ENCODE data around the gene EZR. TPM values are rescaled to one million over a fixed set of nuclear protein-coding genes. Genes with fewer than 3 reads are reported as not detected.

EZR gene
- total and polyA plus RNA-seq, 4 experiments from 2014 or later: 260 to 277 (median 266) TPM

GRCh38 chr6:158808442-158808833, 10.7 kb downstream of the EZR start:
- Mint-ChIP-seq H3K27ac (peak overlapping the region; percentile 81 to 96 (median 88)), H3K36me3 (peaks cover 60 to 72% of the 10 kb centered on the region in 2 donors), H3K4me3 (peak overlapping the region in 7 of 8 donors; percentile 45 to 80 (median 63)), H3K9me3 (peaks cover 0 to 2% (median 0%) of the 10 kb centered on the region in 8 donors), H3K27me3 (no peaks in the 10 kb centered on the region), H3K4me1 (peaks cover 86 to 99% (median 93%) of the 10 kb centered on the region in 4 donors)
- no peak for DNase-seq
- H3K9me3 ChIP-seq (ENCODE audit: control insufficient read depth in 1 of 2, low read length in 2 of 2): no peaks in the 10 kb centered on the region
- peak overlapping the region; percentile 3 for H3K27ac ChIP-seq (ENCODE audit: low read depth, low read length)
- H3K4me3 ChIP-seq (ENCODE audit: low read length in 2 of 2): no peak overlapping the region
- intact Hi-C loops (cut with micrococcal nuclease): no loop called here
- peaks cover 17% of the 10 kb centered on the region for H3K36me3 ChIP-seq (ENCODE audit: insufficient read depth, low read length)
- H3K27me3 ChIP-seq (ENCODE audit: insufficient read depth, low read length): no peaks in the 10 kb centered on the region
- ChIA-PET POLR2A (ENCODE audit: partially characterized antibody) (interaction anchor here (0.9 to 5.3 kb wide), 12 partner anchors 8 to 299 kb away, joined by 3 to 58 read pairs (median 9); partner anchors contain the start of gene EZR), CTCF (ENCODE audit: partially characterized antibody) (interaction anchor here (1.1 to 2.0 kb wide), 6 partner anchors 12 to 164 kb away, joined by 3 to 7 read pairs (median 3); no protein-coding TSS in a partner anchor)
- peaks cover 99% of the 10 kb centered on the region for H3K4me1 ChIP-seq (ENCODE audit: insufficient read depth, low read length)

- POLR2A ChIA-PET (ENCODE audit: partially characterized antibody): interaction anchor here (0.5 to 5.3 kb wide), 13 partner anchors 8 to 255 kb away, joined by 3 to 58 read pairs (median 7); partner anchors contain the start of gene EZR
- peaks cover 98% of the 10 kb centered on the region for H3K4me1 ChIP-seq (ENCODE audit: insufficient read depth, low read length)
- Mint-ChIP-seq H3K4me1 (peaks cover 81 to 98% (median 90%) of the 10 kb centered on the region in 4 donors), H3K27me3 (no peaks in the 10 kb centered on the region), H3K4me3 (peak overlapping the region; percentile 27 to 80 (median 46)), H3K27ac (peak overlapping the region; percentile 81 to 96 (median 88)), H3K36me3 (peaks cover 55 to 65% of the 10 kb centered on the region in 2 donors), H3K9me3 (peaks cover 0 to 2% (median 0%) of the 10 kb centered on the region in 8 donors)
- no peaks in the 10 kb centered on the region for H3K27me3 ChIP-seq (ENCODE audit: insufficient read depth, low read length)
- no peaks in the 10 kb centered on the region for H3K9me3 ChIP-seq (ENCODE audit: control insufficient read depth in 1 of 2, low read length in 2 of 2)
- peaks cover 16% of the 10 kb centered on the region for H3K36me3 ChIP-seq (ENCODE audit: insufficient read depth, low read length)
- DNase-seq: peak in 1 of 5 donors; percentile 13
- intact Hi-C loops (cut with micrococcal nuclease): no loop called here
- CTCF ChIA-PET (ENCODE audit: partially characterized antibody): interaction anchor here (1.1 to 2.0 kb wide), 5 partner anchors 12 to 163 kb away, joined by 3 to 7 read pairs (median 3); no protein-coding TSS in a partner anchor
- peak overlapping the region; percentile 3 for H3K27ac ChIP-seq (ENCODE audit: low read depth, low read length)
- H3K4me3 ChIP-seq (ENCODE audit: low read length in 2 of 2): no peak overlapping the region
These were observed 11.4 kb downstream of the EZR start for GRCh38 chr6:158807515-158808441.

GRCh38 chr6:158805698-158806377, 13.3 kb downstream of the EZR start:
- Histone ChIP-seq H3K36me3 (ENCODE audit: insufficient read depth, low read length) (peaks cover 13% of the 10 kb centered on the region), H3K27me3 (ENCODE audit: insufficient read depth, low read length) (no peaks in the 10 kb centered on the region), H3K27ac (ENCODE audit: low read depth, low read length) (no peak overlapping the region), H3K4me1 (ENCODE audit: insufficient read depth, low read length) (peaks cover 98% of the 10 kb centered on the region), H3K4me3 (ENCODE audit: low read length in 2 of 2) (no peak overlapping the region), H3K9me3 (ENCODE audit: control insufficient read depth in 1 of 2, low read length in 2 of 2) (no peaks in the 10 kb centered on the region)
- Mint-ChIP-seq H3K27ac (peak overlapping the region; percentile 64 to 96 (median 85)), H3K27me3 (no peaks in the 10 kb centered on the region), H3K36me3 (peaks cover 54 to 59% of the 10 kb centered on the region in 2 donors), H3K4me3 (peak overlapping the region in 7 of 8 donors; percentile 51 to 79 (median 61)), H3K9me3 (peaks cover 0 to 2% (median 0%) of the 10 kb centered on the region in 8 donors), H3K4me1 (peaks cover 77 to 98% (median 87%) of the 10 kb centered on the region in 4 donors)
- ChIA-PET POLR2A (ENCODE audit: partially characterized antibody) (interaction anchor here (0.6 to 5.3 kb wide), 7 partner anchors 8 to 922 kb away, joined by 3 to 58 read pairs (median 3); partner anchors contain the start of gene EZR), CTCF (ENCODE audit: partially characterized antibody) (interaction anchor here (1.5 kb wide), 1 partner anchor 17 kb away, joined by 4 read pairs; no protein-coding TSS in a partner anchor)
- intact Hi-C loops (cut with micrococcal nuclease): no loop called here
- no peak for DNase-seq

GRCh38 chr6:158804207-158804606, 15.0 kb downstream of the EZR start:
- ChIA-PET POLR2A (ENCODE audit: partially characterized antibody) (interaction anchor here (1.0 to 10.6 kb wide), 13 partner anchors 10 to 259 kb away, joined by 3 to 119 read pairs (median 6); partner anchors contain the start of genes EZR and SYTL3), CTCF (ENCODE audit: partially characterized antibody) (interaction anchor here (0.9 to 1.7 kb wide), 5 partner anchors 11 to 60 kb away, joined by 3 to 17 read pairs (median 5); no protein-coding TSS in a partner anchor)
- H3K4me1 Mint-ChIP-seq: peaks cover 76 to 98% (median 87%) of the 10 kb centered on the region in 4 donors
- peak overlapping the region; percentile 85 to 96 (median 92) for H3K27ac Mint-ChIP-seq
- no peaks in the 10 kb centered on the region for H3K27me3 Mint-ChIP-seq
- intact Hi-C loops (cut with micrococcal nuclease): no loop called here
- H3K36me3 ChIP-seq (ENCODE audit: insufficient read depth, low read length): peaks cover 13% of the 10 kb centered on the region
- peak overlapping the region; percentile 71 to 90 (median 86) for H3K4me3 Mint-ChIP-seq
- H3K4me3 ChIP-seq (ENCODE audit: low read length in 2 of 2): peak overlapping the region; percentile 15 to 49
- H3K36me3 Mint-ChIP-seq: peaks cover 39 to 53% of the 10 kb centered on the region in 2 donors
- H3K9me3 ChIP-seq (ENCODE audit: control insufficient read depth in 1 of 2, low read length in 2 of 2): no peaks in the 10 kb centered on the region
- H3K9me3 Mint-ChIP-seq: peaks cover 0 to 2% (median 0%) of the 10 kb centered on the region in 8 donors
- peaks cover 98% of the 10 kb centered on the region for H3K4me1 ChIP-seq (ENCODE audit: insufficient read depth, low read length)
- H3K27ac ChIP-seq (ENCODE audit: low read depth, low read length): peak overlapping the region; percentile 52
- no peak for DNase-seq
- H3K27me3 ChIP-seq (ENCODE audit: insufficient read depth, low read length): no peaks in the 10 kb centered on the region

- Mint-ChIP-seq H3K4me1 (peaks cover 76 to 98% (median 86%) of the 10 kb centered on the region in 4 donors), H3K9me3 (peaks cover 0 to 2% (median 0%) of the 10 kb centered on the region in 8 donors), H3K27me3 (no peaks in the 10 kb centered on the region), H3K4me3 (peak overlapping the region; percentile 71 to 90 (median 86)), H3K36me3 (peaks cover 34 to 50% of the 10 kb centered on the region in 2 donors), H3K27ac (peak overlapping the region; percentile 85 to 96 (median 92))
- peaks cover 98% of the 10 kb centered on the region for H3K4me1 ChIP-seq (ENCODE audit: insufficient read depth, low read length)
- no peaks in the 10 kb centered on the region for H3K9me3 ChIP-seq (ENCODE audit: control insufficient read depth in 1 of 2, low read length in 2 of 2)
- peak; percentile 68 to 78 (median 73) for DNase-seq
- peaks cover 13% of the 10 kb centered on the region for H3K36me3 ChIP-seq (ENCODE audit: insufficient read depth, low read length)
- peak overlapping the region; percentile 15 to 49 for H3K4me3 ChIP-seq (ENCODE audit: low read length in 2 of 2)
- intact Hi-C loops (cut with micrococcal nuclease): loop anchor here (1.0 kb wide), 1 partner anchor 14 kb away; no protein-coding TSS in a partner anchor
- ChIA-PET CTCF (ENCODE audit: partially characterized antibody) (interaction anchor here (0.9 to 1.7 kb wide), 5 partner anchors 11 to 60 kb away, joined by 3 to 17 read pairs (median 5); no protein-coding TSS in a partner anchor), POLR2A (ENCODE audit: partially characterized antibody) (interaction anchor here (0.6 to 10.6 kb wide), 18 partner anchors 9 to 1207 kb away, joined by 3 to 119 read pairs (median 4); partner anchors contain the start of genes DYNLT1, EZR and SYTL3)
- peak overlapping the region; percentile 52 for H3K27ac ChIP-seq (ENCODE audit: low read depth, low read length)
- H3K27me3 ChIP-seq (ENCODE audit: insufficient read depth, low read length): no peaks in the 10 kb centered on the region
These were observed 15.4 kb downstream of the EZR start for GRCh38 chr6:158803733-158804143.

- Histone ChIP-seq H3K9me3 (ENCODE audit: control insufficient read depth in 1 of 2, low read length in 2 of 2) (no peaks in the 10 kb centered on the region), H3K36me3 (ENCODE audit: insufficient read depth, low read length) (no peaks in the 10 kb centered on the region), H3K4me3 (ENCODE audit: low read length in 2 of 2) (no peak overlapping the region), H3K4me1 (ENCODE audit: insufficient read depth, low read length) (peaks cover 98% of the 10 kb centered on the region), H3K27ac (ENCODE audit: low read depth, low read length) (no peak overlapping the region), H3K27me3 (ENCODE audit: insufficient read depth, low read length) (no peaks in the 10 kb centered on the region)
- Mint-ChIP-seq H3K27ac (peak overlapping the region; percentile 29 to 96 (median 82)), H3K27me3 (no peaks in the 10 kb centered on the region), H3K9me3 (peaks cover 0 to 4% (median 0%) of the 10 kb centered on the region in 8 donors), H3K4me3 (peak overlapping the region in 5 of 8 donors; percentile 24 to 78 (median 62)), H3K4me1 (peaks cover 71 to 98% (median 84%) of the 10 kb centered on the region in 4 donors), H3K36me3 (peaks cover 24 to 45% of the 10 kb centered on the region in 2 donors)
- POLR2A ChIA-PET (ENCODE audit: partially characterized antibody): interaction anchor here (1.1 to 10.6 kb wide), 6 partner anchors 12 to 68 kb away, joined by 3 to 119 read pairs (median 4); partner anchors contain the start of gene EZR
- intact Hi-C loops (cut with micrococcal nuclease): no loop called here
- CTCF ChIA-PET (ENCODE audit: partially characterized antibody): interaction anchor here (2.0 kb wide), 1 partner anchor 68 kb away, joined by 5 read pairs; no protein-coding TSS in a partner anchor
- no peak for DNase-seq
These were observed 17.4 kb downstream of the EZR start for GRCh38 chr6:158801655-158802294.
